ENCODE results near the gene ADARB1.

DNA sequence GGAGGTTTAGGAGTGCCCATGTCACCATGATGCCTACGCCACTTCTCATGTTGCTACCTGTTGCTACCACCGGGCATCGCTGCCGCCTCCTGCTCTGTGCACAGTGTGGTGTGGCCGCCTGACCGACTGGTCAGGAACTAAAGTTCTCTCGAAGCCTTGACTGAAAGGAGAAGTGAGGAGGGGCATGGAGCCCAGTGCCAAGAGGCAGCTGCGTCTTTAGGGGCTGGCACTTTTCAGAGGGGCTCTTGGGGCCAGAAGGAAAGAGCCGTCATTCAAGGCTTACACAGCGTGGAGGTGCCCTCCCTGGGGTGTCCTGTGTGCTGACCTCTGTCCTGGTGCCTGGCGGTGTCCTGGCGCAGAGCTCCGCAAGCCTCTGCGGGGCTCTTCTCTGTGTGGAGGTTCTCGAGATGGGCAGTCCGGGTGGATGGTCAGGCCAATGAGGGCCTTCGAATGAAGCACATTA, 57.2 kb downstream of the ADARB1 start:
- TF ChIP-seq, protein P1, sequence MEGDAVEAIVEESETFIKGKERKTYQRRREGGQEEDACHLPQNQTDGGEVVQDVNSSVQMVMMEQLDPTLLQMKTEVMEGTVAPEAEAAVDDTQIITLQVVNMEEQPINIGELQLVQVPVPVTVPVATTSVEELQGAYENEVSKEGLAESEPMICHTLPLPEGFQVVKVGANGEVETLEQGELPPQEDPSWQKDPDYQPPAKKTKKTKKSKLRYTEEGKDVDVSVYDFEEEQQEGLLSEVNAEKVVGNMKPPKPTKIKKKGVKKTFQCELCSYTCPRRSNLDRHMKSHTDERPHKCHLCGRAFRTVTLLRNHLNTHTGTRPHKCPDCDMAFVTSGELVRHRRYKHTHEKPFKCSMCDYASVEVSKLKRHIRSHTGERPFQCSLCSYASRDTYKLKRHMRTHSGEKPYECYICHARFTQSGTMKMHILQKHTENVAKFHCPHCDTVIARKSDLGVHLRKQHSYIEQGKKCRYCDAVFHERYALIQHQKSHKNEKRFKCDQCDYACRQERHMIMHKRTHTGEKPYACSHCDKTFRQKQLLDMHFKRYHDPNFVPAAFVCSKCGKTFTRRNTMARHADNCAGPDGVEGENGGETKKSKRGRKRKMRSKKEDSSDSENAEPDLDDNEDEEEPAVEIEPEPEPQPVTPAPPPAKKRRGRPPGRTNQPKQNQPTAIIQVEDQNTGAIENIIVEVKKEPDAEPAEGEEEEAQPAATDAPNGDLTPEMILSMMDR (IDR thresholded peaks at IDR 0.05): no peak
- TF ChIP-seq EZH2phosphoT487 (IDR thresholded peaks at IDR 0.05) (no peak), EZH2 (IDR thresholded peaks at IDR 0.05) (no peak)
